Spinal cord (tissue), 10 donors: ENCODE results near the gene SLC4A11. TPM values are rescaled to one million over a fixed set of nuclear protein-coding genes. Genes with fewer than 3 reads are reported as not detected.
A peak's percentile ranks its signal among the peaks of the same experiment; 100 is the strongest.

Experiments used
- DNase-seq, 6 donors: peaks; one replicate each; pipeline versions ENCODE4 v3.0.0 to v3.0.0-alpha.2; 2013 to 2015; ENCODE audit warnings: low spot score in 6 of 6, low read depth in 4 of 6
- H3K27ac ChIP-seq: one replicate; pipeline ENCODE4 v1.5.1; 2013; ENCODE audit warnings: low read depth, low read length, control low read depth
- H3K27me3 ChIP-seq: one replicate; pipeline ENCODE4 v1.6.1; 2013; ENCODE audit warnings: low read length; ENCODE audit not compliant: control insufficient read depth, insufficient read depth
- H3K36me3 ChIP-seq: one replicate; pipeline ENCODE4 v1.6.1; 2013; ENCODE audit warnings: low read length; ENCODE audit not compliant: control insufficient read depth, insufficient read depth
- H3K4me1 ChIP-seq: one replicate; pipeline ENCODE4 v1.6.1; 2013; ENCODE audit warnings: low read length; ENCODE audit not compliant: control insufficient read depth, insufficient read depth
- H3K4me3 ChIP-seq: one replicate; pipeline ENCODE4 v1.5.1; 2013; ENCODE audit warnings: low read depth, low read length, control low read depth
- H3K9me3 ChIP-seq: one replicate; pipeline ENCODE4 v1.6.1; 2013; ENCODE audit warnings: low read length; ENCODE audit not compliant: control insufficient read depth, insufficient read depth
- WGBS: methylation state at CpG from one replicate; pipeline ENCODE4 v1.1.5; 2013; ENCODE audit warnings: missing lambda C conversion rate; ENCODE audit not compliant: insufficient coverage; 5-methylcytosine and 5-hydroxymethylcytosine counted together
- polyA plus RNA-seq, 2 donors: library from polyadenylated mRNA; unstranded; fragments of 120-200 nt; gene quantifications; one replicate each; pipeline ENCODE4 v1.2.1, GENCODE V29; 2013; ENCODE audit not compliant: insufficient read length in 2 of 2
- total RNA-seq, 2 donors: library from RNA; depleted of rRNA in 1 of 2; stranded (reverse); fragments of 120-200 nt in 1 of 2; fragments of >200 nt in 1 of 2; gene quantifications; one replicate each; pipeline versions ENCODE4 v1.2.3 to v1.2.4, GENCODE V29; 2013 to 2014
- donor health status: healthy.

Gene SLC4A11
- total and polyA plus RNA-seq, 4 donors: 0.20 to 1.3 (median 0.47) TPM

GRCh38 chr20:3248167-3248992, 9.4 kb upstream of the SLC4A11 start:
- Histone ChIP-seq H3K4me1 (peaks cover 12% of the 10 kb centered on the region), H3K27ac (no peak overlapping the region), H3K9me3 (no peaks in the 10 kb centered on the region), H3K27me3 (peaks cover 14% of the 10 kb centered on the region), H3K36me3 (peaks cover 45% of the 10 kb centered on the region), H3K4me3 (no peak overlapping the region)
- WGBS: 9% methylated on average over 49 of the region's 53 CpGs
- DNase-seq: peak in 2 of 6 donors; percentile 20 to 35

GRCh38 chr20:3247638-3248037, 8.6 kb upstream of the SLC4A11 start:
- 41% methylated on average over 4 of the region's 4 CpGs for WGBS
- Histone ChIP-seq H3K9me3 (no peaks in the 10 kb centered on the region), H3K27me3 (peaks cover 14% of the 10 kb centered on the region), H3K36me3 (peaks cover 39% of the 10 kb centered on the region), H3K27ac (no peak overlapping the region), H3K4me3 (no peak overlapping the region), H3K4me1 (peaks cover 12% of the 10 kb centered on the region)
- DNase-seq: peak in 2 of 6 donors; percentile 32 to 35

GRCh38 chr20:3246682-3247081, 7.7 kb upstream of the SLC4A11 start:
- Histone ChIP-seq H3K36me3 (peaks cover 30% of the 10 kb centered on the region), H3K27ac (no peak overlapping the region), H3K9me3 (no peaks in the 10 kb centered on the region), H3K27me3 (peaks cover 17% of the 10 kb centered on the region), H3K4me1 (peaks cover 12% of the 10 kb centered on the region), H3K4me3 (no peak overlapping the region)
- no peak for DNase-seq
- 100% methylated on average over 1 of the region's 1 CpG for WGBS

GRCh38 chr20:3245711-3246110, 6.7 kb upstream of the SLC4A11 start:
- WGBS: 38% methylated on average over 3 of the region's 4 CpGs
- H3K4me1 ChIP-seq: peaks cover 12% of the 10 kb centered on the region
- no peak overlapping the region for H3K4me3 ChIP-seq
- H3K27me3 ChIP-seq: peaks cover 27% of the 10 kb centered on the region
- H3K27ac ChIP-seq: no peak overlapping the region
- H3K36me3 ChIP-seq: peaks cover 23% of the 10 kb centered on the region
- no peak for DNase-seq
- H3K9me3 ChIP-seq: no peaks in the 10 kb centered on the region

- peaks cover 32% of the 10 kb centered on the region for H3K27me3 ChIP-seq
- no peak for DNase-seq
Measured at GRCh38 chr20:3245156-3245555, 6.2 kb upstream of the SLC4A11 start.

GRCh38 chr20:3244613-3245012, 5.6 kb upstream of the SLC4A11 start:
- 77% methylated on average over 1 of the region's 1 CpG for WGBS

More at GRCh38 chr20:3245156-3245555, 6.2 kb upstream of the SLC4A11 start:
- no peak overlapping the region for H3K27ac ChIP-seq
- WGBS: no CpG with 5 or more reads among the region's 2 CpGs
- H3K4me3 ChIP-seq: no peak overlapping the region
- peaks cover 13% of the 10 kb centered on the region for H3K4me1 ChIP-seq
- H3K36me3 ChIP-seq: peaks cover 17% of the 10 kb centered on the region
- no peaks in the 10 kb centered on the region for H3K9me3 ChIP-seq

GRCh38 chr20:3243718-3244358, 4.8 kb upstream of the SLC4A11 start:
- H3K27ac ChIP-seq: no peak overlapping the region
- no peak overlapping the region for H3K4me3 ChIP-seq
- WGBS: 79% methylated on average over 8 of the region's 11 CpGs
- peaks cover 37% of the 10 kb centered on the region for H3K27me3 ChIP-seq
- no peak for DNase-seq
- peaks cover 8% of the 10 kb centered on the region for H3K36me3 ChIP-seq
- H3K4me1 ChIP-seq: peaks cover 20% of the 10 kb centered on the region
- H3K9me3 ChIP-seq: no peaks in the 10 kb centered on the region

More at GRCh38 chr20:3244613-3245012, 5.6 kb upstream of the SLC4A11 start:
- H3K9me3 ChIP-seq: no peaks in the 10 kb centered on the region
- peaks cover 12% of the 10 kb centered on the region for H3K36me3 ChIP-seq
- no peak for DNase-seq
- peaks cover 35% of the 10 kb centered on the region for H3K27me3 ChIP-seq
- peaks cover 19% of the 10 kb centered on the region for H3K4me1 ChIP-seq
- H3K4me3 ChIP-seq: no peak overlapping the region
- no peak overlapping the region for H3K27ac ChIP-seq

GRCh38 chr20:3242172-3242692, 3.2 kb upstream of the SLC4A11 start:
- no peak for DNase-seq
- Histone ChIP-seq H3K27ac (no peak overlapping the region), H3K4me3 (no peak overlapping the region), H3K36me3 (no peaks in the 10 kb centered on the region), H3K4me1 (peaks cover 24% of the 10 kb centered on the region), H3K27me3 (peaks cover 45% of the 10 kb centered on the region), H3K9me3 (no peaks in the 10 kb centered on the region)
- 92% methylated on average over 3 of the region's 6 CpGs for WGBS

- Histone ChIP-seq H3K9me3 (no peaks in the 10 kb centered on the region), H3K36me3 (no peaks in the 10 kb centered on the region), H3K27ac (no peak overlapping the region), H3K27me3 (peaks cover 57% of the 10 kb centered on the region), H3K4me1 (peaks cover 24% of the 10 kb centered on the region), H3K4me3 (no peak overlapping the region)
- 80% methylated on average over 13 of the region's 15 CpGs for WGBS
- no peak for DNase-seq
Measured at GRCh38 chr20:3240776-3241363, 1.9 kb upstream of the SLC4A11 start.
